Right renal pelvis (tissue), 4 donors: ENCODE results near the gene TP73. TPM values are rescaled to one million over a fixed set of nuclear protein-coding genes. Genes with fewer than 3 reads are reported as not detected.
A peak's percentile ranks its signal among the peaks of the same experiment; 100 is the strongest.

Source experiments
- DNase-seq, 4 donors: peaks; one replicate each; pipeline ENCODE4 v3.0.0-alpha.2; 2013; ENCODE audit warnings: low read depth in 4 of 4, low spot score in 3 of 4, missing footprints in 1 of 4
- polyA plus RNA-seq, 4 donors: library from polyadenylated mRNA; unstranded; fragments of 120-200 nt; gene quantifications; one replicate each; pipeline ENCODE4 v1.2.1, GENCODE V29; 2013; ENCODE audit not compliant: insufficient read length in 4 of 4

The TP73 gene
- polyA plus RNA-seq, 4 donors: 0.55 to 0.70 (median 0.62) TPM

DNA sequence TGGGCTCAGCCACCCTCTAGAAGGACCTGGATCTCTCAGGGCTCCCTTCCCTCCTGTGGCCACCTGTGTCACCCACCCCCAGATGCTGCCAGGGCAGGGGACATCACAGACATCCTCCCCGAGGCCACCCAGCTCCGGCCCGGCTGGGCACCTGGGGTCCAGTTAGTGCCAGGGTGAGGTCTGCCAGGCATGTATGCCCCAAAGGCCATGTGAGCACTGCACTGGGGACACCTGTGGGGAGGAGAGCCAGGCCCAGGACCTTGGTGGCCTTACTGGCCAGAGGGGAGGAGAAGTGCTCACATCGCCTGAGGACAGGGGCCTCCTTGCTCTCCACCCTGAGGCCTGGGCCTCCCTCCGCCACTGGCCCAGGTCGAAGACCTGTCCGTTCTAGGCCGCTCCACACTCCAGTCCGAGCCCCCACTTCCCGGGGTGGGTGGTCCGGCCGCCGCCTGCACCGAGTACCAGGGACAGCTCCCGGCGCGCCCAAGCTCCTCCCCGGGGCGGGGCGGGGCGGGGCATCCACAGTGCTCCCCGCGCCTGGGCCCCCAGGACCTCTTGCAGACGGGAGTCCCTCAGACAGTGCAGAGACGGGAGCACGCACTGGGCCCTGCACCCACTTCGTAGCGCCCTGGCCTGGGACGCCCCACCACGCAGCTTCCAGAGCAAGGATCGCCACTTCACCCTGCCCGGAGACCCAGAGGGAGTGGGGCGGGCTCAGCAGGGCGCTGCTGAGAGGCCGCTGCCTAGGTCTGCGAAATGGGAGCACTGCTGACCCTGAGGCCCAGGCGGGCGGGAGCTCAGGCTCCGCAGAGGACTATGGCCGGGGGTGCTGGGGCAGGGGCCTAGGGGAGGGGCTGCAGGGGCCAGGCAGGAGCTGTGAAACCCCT, 65.6 kb downstream of the TP73 start:
- peak in 1 of 4 donors; percentile 20 for DNase-seq

DNA sequence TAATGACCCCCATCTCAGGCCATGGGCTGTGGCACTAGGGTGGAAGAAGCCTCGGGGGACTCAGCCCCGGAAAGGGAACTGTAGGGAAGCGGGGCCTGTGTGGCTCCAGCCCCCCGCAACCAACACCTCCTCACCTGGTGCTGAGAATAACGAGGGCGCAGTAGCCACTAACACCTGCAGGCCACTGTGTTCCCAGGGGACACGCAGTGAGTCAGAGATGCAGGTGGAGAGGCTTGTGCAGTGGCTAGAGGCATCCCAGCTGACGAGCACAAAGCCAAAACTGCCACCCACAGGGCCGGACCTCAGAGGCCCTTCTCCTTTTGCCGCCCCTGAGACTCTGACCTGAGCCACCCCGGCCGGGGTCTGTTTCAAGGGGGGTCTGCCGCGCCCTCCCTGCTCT, 66.4 kb downstream of the TP73 start:
- no peak for DNase-seq

DNA sequence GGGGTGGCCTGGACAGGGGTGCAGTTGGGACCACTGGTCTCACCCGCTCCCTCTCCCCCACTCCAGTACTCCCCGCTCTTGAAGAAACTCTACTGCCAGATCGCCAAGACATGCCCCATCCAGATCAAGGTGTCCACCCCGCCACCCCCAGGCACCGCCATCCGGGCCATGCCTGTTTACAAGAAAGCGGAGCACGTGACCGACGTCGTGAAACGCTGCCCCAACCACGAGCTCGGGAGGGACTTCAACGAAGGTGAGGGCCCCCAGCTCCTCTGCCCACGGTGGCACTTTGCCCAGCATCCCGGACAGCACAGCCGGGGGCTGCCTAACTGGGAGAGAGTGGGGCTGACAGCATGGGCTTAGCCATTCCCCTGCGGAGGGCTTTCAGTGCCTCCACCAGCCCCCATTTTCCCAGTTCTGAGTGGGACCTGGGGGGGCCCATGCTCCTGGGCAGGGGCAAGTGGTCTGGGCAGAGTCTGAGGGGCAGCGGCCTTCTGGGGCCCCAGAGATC, 69.7 kb downstream of the TP73 start:
- DNase-seq: no peak

DNA sequence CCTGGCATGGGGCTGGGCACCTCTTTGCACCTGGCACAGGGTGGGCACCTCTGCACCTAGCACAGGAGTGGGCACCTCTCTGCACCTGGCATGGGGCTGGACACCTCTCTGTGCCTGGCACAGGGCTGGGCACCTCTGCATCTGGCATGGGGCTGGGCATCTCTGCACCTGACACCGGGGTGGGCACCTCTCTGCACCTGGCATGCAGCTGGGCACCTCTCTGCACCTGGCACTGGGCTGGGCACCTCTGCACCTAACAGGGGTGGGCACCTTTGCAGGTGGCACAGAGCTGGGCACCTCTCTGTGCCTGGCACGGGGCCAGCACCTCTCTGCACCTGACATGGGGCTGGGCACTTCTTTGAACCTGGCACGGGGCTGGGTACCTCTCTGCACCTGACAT, 70.5 kb downstream of the TP73 start:
- no peak for DNase-seq

DNA sequence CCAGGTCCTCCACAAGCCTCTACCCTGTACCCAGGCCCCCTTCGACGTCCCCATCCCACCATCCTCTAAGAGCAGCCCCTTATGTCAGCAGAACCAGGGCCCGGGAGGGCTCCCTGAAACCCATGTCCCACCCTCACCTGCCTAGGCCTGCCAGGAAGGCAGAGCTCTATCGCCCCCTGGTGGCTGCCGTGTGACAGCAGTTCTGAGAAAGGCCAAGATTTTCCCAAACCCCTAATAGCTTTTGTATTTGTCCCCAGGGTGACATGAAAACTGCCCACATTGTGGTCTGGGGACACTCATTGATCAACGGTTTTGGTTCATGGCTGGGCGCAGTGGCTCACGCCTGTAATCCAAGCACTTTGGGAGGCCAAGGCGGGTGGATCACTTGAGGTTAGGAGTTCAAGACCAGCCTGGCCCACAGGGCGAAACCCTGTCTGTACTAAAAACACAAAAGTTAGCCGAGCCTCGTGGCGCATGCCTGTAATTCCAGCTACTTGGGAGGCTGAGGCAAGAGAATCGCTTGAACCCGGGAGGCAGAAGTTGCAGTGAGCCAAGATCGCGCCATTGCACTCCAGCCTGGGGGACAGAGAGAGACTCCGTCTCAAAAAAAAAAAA, 72.2 kb downstream of the TP73 start:
- DNase-seq: peak; percentile 44 to 57 (median 52)

DNA sequence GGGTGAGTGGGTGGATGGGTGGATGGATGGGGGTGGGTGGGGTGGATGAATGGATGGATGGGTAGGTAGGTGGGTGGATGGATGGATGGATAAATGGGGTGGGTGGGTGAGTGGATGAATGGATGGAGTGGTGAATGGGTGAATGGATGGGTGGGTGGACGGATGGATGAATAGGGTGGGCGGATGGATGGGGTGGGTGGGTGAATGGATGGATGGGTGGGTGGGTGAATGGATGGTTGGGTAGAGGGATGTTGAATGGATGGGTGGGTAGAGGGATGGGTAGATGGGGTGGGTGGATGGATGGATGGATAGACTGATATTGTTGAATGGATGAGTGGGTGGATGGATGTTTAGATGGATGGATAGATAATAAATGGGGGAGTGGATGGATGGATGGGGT, 73.0 kb downstream of the TP73 start:
- DNase-seq: no peak

DNA sequence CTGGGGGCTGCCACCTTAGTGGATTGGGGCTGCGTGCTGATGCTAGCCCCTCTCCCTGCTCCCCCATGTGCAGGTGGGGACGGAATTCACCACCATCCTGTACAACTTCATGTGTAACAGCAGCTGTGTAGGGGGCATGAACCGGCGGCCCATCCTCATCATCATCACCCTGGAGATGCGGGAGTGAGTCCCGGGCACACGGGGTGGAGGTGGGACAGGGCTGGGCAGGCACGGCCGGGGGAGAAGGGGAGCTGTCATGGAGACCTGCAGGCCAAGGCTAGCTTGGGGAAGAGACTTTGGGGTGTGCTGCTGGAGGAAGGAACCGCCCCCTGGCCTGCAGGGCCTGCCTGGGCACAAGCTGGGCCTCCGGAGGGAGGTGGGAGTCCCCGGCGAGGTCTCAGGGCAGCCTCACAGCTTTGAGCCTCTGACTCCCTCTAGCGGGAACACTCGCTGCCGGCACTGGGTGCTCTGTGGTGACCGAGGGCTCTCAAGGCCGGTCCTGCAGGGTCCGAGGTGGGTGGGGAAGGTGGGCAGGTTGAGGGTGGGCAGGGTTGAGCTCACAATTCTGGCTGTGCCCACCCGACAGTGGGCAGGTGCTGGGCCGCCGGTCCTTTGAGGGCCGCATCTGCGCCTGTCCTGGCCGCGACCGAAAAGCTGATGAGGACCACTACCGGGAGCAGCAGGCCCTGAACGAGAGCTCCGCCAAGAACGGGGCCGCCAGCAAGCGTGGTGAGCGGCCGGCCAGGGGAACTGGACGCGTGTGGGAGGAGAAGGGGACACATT, 74.9 kb downstream of the TP73 start:
- no peak for DNase-seq

DNA sequence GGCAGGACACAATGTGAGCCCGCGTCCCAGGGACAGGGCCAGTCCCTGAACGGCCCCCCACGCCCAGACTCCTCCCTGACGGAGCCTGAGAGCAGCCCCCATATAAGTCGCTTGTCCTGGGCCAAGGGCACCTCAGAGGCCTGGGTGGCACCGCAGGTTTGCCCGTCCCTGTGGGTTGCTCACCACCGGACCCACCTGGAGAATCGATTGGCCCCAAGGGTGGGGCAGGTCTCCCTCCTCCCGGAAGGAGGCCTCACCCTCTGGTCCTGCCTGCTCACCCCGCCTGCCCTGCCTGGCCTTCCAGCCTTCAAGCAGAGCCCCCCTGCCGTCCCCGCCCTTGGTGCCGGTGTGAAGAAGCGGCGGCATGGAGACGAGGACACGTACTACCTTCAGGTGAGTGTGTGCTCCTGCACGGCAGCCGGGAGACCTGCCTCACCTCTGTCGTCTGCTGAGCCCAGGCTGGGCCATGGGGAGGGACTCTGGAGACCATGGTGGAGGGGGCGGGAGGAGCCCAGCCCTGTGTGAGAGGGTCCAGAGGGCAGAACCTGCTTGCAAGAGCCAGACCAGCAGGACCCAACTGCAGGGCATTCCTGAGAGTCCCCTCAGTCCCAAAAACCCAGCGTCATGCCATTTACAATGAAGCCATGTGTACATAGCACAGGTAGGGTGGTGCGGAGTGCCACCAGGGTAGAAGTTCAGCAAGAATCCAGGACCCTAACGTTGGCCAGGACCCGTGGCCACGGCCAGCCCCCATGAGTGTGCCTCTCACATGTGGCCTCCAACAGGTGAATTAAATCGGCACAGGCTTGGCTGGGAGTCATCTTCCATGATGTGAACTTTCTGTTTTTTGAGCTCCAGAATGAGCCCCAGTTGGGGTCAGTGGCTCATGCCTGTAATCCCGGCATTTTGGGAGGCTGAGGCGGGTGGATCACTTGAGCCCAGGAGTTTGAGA, 75.8 kb downstream of the TP73 start:
- no peak for DNase-seq

DNA sequence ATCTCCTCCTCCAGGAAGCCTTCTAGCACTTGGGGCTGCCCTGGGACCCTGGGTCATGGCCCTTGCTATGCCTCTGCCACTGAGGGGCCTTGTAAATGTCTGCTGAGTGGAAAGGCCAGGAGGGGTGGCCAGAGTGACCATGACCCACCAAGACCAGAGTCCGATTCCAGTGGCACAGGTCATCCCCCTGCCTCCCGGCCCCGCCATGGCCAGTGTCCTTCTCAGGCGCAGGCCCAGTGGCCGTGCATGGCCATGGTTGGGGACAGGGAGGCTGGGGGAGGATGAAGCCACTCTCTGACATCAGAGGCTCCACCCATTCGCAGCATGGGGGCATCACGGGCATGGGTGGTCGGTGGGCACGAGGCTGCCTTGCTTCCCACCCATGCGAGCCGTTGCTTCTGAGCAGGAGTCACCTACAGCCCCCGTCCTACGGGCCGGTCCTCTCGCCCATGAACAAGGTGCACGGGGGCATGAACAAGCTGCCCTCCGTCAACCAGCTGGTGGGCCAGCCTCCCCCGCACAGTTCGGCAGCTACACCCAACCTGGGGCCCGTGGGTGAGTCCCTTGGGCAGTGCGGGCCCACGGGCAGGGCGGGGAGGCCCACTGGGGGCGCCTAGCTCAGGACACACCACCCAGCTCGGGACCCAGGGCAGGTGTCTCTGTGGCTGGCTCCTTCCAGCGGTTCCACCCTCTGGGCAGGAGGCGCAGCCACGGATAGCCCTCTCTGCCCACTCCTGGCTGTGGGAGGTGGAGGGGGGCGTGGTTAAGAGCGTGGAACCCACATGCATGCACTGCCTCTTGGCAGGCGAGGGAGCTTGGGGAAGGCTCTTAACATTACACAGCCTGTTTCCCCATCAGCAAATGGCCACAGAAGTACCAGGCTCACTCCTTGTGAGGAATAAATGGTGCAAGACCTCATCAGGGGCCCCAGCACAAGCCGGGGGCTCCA, 77.6 kb downstream of the TP73 start:
- no peak for DNase-seq

DNA sequence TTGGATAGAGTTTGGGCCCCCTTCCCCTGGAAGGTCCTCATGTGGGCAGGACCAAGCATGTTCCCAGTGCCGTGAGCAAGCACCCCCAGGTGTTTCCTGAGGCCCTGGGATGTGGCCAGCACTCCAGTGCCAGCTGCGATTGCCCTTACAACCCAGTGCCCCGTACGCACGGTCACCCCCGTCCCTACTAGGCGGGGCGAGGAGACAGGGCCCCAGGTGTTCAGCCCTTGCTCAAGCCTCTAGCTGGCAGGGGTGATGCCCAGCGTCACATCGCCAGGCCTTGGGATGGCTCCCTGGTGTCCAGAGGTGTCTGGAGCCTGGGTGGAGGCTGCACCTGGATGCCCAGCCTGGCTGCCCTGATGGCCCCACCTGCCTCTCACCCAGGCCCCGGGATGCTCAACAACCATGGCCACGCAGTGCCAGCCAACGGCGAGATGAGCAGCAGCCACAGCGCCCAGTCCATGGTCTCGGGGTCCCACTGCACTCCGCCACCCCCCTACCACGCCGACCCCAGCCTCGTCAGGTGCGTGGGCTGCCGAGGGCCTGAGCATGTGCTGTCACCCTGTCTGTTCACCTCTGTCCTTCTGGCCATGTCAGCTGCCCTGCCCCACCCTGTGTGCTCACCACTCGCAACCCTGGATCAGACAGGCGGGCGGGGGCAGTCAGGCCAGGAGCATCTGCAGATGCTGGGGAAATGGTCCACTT, 78.4 kb downstream of the TP73 start:
- DNase-seq: no peak

DNA sequence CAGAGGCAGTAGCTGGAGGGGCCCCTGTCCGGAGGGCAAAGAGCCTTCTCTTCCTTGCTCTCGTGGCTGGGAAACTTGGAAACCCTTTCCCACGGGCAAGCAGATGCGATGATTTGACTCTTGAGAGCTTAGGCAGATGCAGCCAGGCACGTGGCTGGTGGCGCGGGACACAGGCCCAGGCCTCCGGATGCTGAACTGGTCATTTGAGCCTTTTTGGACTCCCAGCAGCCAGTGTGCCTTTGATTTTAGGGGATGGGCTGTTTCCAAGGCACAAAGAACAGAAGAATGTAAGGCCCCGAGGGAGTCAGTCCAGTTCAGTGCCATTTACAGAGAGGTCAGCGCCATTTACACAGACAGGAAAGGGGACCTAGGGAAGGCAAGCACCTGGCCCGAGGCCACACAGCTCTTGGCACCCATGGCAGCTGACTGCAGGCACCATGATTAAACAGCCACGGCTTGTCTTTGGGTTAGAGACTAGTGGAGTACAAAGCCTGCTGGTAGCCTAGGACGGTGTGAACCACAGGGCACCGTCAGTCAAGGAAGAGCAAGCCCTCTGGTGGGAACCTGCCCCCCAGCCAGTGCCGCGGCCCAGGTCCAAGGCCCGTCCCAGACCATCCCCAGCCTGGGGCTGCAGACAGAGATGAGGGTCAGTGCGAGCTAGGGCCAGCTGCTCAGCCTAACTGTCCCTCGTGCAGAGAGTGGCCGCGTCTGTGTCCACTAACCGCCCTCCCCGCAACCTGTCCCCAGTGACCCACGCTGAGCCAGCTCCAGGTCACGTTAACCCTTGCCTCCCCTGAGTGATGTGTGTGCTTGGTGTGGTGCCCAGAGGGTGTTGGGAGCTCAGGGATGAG, 79.5 kb downstream of the TP73 start:
- no peak for DNase-seq

DNA sequence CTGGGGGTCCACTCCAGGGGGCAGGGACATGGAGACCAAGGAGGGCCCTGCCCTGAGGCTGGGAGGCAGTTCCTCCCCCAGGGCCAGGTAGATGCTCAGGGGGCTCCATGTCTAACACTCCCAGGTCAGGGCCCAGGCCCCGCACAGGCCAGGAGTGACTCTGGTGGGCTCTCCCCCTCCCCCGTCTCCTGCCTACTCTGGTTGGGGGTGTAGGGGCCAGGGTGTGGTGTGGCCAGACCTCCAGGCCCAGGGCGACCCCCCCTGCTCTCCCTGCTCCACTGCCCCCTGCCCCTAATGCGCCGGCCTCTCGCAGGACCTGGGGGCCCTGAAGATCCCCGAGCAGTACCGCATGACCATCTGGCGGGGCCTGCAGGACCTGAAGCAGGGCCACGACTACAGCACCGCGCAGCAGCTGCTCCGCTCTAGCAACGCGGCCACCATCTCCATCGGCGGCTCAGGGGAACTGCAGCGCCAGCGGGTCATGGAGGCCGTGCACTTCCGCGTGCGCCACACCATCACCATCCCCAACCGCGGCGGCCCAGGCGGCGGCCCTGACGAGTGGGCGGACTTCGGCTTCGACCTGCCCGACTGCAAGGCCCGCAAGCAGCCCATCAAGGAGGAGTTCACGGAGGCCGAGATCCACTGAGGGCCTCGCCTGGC, 80.2 kb downstream of the TP73 start:
- no peak for DNase-seq

DNA sequence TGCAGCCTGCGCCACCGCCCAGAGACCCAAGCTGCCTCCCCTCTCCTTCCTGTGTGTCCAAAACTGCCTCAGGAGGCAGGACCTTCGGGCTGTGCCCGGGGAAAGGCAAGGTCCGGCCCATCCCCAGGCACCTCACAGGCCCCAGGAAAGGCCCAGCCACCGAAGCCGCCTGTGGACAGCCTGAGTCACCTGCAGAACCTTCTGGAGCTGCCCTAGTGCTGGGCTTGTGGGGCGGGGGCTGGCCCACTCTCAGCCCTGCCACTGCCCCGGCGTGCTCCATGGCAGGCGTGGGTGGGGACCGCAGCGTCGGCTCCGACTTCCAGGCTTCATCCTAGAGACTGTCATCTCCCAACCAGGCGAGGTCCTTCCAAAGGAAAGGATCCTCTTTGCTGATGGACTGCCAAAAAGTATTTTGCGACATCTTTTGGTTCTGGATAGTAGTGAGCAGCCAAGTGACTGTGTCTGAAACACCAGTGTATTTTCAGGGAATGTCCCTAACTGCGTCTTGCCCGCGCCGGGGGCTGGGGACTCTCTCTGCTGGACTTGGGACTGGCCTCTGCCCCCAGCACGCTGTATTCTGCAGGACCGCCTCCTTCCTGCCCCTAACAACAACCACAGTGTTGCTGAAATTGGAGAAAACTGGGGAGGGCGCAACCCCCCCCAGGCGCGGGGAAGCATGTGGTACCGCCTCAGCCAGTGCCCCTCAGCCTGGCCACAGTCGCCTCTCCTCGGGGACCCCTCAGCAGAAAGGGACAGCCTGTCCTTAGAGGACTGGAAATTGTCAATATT, 81.0 kb downstream of the TP73 start:
- no peak for DNase-seq

DNA sequence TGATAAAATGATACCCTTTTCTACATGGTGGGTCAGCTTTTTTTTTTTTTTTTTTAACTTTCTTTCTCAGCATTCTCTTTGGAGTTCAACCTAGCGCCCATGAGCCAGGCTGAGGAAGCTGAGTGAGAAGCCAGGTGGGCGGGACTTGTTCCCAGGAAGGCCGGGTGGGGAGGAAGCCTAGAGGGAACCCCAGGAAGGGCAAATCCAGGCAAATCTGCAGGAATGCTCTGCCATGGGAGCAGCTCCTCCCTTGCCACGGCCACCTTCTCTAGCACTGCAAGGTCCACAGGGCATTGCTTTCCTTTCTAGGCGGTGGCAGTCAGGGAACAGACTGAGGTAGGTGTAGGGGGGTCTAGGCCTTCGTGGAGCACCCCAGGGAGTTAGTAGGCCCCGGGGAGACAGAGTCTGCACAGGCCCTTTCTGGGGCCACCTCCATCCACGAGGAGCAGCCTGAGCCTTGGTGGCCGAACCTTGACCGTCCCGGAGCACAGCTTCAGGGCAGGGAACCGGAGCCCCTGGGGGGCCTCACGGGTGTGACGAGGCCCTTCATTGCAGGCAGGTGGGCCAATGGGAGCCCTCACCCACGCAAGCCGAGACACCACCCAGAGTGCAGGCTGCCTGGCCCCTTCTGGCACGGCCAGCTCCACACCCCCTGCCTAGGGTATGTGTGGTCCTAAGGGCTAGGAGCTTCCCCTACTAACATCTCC, 81.7 kb downstream of the TP73 start:
- DNase-seq: no peak

DNA sequence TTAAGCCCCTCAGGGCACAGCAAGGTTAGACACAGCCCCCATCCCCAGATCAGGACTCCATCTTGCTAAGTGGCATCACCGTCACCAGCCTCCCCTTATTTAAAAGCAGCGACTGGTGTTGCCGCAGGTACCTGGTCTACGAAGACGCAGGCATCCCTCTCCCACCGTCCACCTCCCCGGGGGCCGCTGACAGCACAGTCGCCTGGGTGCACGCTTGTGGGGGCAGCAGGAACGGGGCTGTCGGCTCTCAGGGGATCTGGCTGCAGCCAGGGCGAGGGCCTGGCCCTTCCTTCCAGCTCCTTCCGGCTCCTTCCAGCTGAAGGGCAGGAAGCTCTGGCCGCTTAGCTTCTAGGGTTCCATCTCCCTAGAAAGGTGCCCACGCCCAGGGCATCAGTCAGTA, 82.3 kb downstream of the TP73 start:
- no peak for DNase-seq
